GM18505 (cell line): ENCODE measurements around the gene FOXL3.

ENCODE experiments used
- ATAC-seq: cut with Tn5 transposase; IDR thresholded peaks from one replicate; pipeline ENCODE4 v1.9.1; 2021; ENCODE audit not compliant: unreplicated experiment
- POLR2A ChIP-seq: IDR thresholded peaks from 4 replicates; pipeline ENCODE4 v1.6.1; 2011; ENCODE audit warnings: borderline replicate concordance; ENCODE audit not compliant: insufficient read depth, insufficient read length; ENCODE audit errors: extremely low read depth

Gene FOXL3

DNA sequence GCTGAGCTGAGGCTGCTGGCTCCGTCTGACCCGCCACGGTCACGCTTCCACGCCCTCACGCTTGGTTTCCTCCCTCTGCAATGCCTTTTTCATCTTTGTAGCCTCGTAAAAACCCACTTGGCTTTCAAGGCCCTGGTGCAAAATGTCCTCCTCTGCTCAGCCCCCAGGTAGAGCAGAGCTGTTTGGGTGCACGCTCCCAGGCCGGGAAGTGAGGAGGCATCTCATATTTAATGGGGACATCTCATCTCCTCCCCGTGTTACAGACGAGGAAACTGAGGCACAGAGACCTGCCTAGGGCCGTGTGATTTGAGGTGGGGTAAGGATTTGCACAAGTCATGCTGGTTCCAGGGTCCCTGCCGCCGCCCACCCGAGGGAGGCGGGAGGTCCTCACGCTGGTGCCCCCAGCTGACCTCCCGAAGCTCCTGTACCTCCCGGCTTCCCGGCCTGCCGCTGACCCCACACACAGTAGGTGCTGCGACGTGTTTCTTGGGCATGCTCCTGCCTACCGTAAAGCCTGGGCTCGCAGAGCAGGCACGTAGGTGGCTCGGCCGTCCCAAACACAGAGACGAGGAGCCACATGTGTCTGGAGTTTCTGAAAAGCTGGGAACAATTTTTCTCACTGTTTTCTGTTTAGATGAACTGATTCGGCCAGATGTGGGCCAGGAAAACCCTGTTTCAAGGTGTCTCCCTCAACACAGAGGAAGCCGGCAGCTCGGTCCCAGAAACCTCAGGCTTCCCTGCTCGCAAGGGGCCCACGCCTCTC lies 11.5 kb downstream of the FOXL3 start:
- ATAC-seq, result no peak

DNA sequence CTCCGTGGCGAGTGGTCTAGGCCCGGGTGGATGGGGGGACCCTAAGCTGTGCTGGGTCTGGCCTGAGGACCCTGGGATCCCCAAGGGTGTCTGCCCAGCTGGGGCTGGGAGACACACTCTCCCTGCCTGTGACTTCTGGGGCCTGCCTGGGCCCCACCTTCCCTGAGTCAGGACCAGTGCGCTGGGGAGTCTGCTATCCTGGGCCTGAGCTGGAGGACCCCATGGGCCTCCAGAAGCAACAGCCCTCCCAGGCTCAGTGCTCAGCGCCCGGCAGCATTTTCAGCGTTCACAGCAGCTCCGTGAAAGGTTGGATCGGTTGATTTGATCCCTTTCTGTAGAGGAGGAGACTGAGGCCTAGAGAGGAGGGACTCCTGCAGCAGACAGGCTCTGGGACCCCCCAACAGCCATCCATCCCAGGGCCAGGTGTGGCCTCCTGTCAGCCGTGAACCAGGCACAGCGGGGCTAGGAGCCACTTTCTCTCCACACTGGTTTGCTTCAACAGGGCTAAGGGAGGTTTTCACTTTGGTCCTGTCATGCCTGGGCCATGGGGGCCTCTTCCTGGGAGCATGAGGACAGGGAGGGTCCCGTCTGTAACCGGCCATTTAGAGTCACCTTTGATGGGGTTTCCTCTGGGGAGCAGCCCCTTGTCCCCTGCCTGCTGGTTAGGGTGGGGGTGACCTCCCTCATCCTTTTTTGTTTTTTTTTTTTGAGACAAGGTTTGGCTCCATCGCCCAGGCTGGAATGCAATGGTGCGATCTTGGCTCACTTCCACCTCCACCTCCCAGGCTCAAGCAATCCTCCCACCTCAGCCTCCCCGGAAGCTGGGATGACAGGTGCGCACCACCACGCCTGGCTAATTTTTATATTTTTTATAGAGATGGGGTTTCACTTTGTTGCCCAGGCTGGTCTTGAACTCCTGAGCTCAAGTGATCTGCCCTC lies 12.4 kb downstream of the FOXL3 start:
- TF ChIP-seq POLR2A, result no peak
- ATAC-seq, result no peak

More for the DNA sequence above, 11.5 kb downstream of the FOXL3 start:
- no peak for TF ChIP-seq POLR2A

DNA sequence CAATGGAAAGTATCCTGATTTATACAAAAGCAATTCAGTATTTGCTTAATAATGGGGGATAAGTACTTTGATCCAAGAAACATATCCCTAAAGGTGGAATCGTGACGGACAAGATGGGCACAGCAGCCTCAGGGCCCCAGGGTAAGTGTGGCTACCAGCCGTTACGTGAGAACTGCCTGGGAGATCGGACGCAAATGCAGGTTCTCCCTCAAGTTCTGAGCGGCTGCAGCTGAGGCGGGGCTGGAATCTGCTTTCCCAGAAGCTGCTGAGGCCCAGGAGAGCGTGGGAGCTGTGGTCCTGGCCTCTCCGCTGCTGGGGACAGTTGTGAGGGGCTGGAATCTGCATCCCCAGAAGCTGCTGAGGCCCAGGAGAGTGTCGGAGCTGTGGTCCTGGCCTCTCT lies 13.5 kb downstream of the FOXL3 start:
- no peak for TF ChIP-seq POLR2A
- no peak for ATAC-seq

GRCh38 chr7:303884-304573 lies 14.1 kb downstream of the FOXL3 start:
- no peak for TF ChIP-seq POLR2A
- no peak for ATAC-seq

GRCh38 chr7:304574-305409 lies 14.8 kb downstream of the FOXL3 start:
- ATAC-seq, result no peak
- no peak for TF ChIP-seq POLR2A

DNA sequence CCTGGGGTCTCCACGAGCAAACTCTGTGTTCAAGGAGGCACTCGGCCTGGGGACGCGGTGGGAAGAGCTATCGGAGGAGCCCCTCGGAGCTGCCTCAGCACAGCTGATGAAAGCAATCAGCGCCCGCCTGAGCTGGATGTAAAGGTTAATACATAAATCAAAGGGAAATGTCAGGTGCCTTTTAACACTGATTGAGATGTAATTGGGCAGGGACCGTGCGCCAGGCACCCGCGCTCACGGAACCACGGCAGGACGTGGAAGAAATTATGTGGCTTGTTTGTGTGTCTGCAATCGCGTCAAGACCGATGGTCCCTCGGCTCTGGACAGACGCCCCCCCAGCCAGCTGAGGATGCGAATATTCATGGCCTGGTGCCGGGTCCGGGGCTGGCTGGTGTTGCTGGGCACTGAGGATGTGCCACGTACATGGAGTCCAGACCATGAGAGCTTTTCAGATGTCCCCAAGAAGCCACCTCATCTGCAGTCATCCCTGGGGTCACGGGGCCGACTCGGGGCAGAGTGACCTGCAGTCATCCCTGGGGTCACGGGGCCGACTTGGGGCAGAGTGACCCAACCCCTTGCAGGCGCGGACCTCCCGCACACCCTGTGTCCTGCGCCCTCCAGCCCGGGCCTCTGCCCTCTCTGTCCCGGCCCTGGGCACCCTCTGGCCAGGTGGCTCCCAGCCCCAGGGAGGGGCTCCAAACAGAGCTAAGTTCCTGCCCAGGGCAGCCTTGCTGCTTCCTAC lies 15.6 kb downstream of the FOXL3 start:
- ATAC-seq, result no peak
- TF ChIP-seq POLR2A, result no peak

DNA sequence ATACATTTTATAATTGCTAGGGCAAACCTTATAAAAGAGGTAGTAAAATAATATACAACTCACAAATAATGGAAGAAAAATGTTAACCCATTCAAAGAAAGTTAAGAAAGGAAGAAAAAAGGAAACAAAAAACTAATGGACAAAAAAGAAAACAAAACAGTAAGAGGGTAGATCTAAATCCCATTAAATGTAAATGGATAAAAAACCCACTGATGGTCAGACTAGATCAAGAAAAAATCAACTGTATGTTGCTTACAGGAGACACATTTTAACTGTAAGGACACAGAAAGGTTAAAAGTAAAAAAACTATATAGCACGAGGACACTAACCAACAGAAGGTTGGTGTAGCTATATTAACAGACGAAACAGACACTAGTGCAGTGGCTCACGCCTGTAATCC lies 18.0 kb downstream of the FOXL3 start:
- ATAC-seq, result no peak
- TF ChIP-seq POLR2A, result no peak

GRCh38 chr7:309586-310228 lies 19.7 kb downstream of the FOXL3 start:
- no peak for ATAC-seq
- no peak for TF ChIP-seq POLR2A

DNA sequence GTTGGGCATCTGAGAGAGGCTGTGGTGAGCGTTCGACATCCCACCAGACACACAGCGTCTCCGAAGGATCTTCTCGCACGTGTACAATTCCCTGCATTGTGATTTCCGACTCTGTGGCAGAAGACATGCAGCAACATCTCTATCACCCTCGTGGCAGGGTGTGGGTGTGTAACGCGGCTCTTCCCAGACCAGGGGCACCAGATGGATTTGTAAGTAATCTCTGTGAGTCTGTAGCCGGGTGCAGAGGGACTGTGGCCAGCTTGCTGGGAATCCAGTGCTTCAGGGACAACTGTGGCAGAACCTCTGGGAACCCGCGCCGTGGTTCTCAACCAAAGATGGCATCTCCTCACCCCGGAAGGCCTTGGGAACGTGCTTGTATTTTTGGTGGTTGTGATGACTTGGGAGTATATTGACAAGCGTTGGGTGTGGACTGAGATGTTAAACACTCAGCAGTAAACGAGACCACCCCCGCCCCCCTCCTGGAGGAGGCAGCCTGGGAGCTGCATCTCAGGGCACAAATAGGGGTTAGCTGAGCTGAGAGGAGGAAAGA lies 21.2 kb downstream of the FOXL3 start:
- TF ChIP-seq POLR2A, result no peak
- ATAC-seq, result no peak

DNA sequence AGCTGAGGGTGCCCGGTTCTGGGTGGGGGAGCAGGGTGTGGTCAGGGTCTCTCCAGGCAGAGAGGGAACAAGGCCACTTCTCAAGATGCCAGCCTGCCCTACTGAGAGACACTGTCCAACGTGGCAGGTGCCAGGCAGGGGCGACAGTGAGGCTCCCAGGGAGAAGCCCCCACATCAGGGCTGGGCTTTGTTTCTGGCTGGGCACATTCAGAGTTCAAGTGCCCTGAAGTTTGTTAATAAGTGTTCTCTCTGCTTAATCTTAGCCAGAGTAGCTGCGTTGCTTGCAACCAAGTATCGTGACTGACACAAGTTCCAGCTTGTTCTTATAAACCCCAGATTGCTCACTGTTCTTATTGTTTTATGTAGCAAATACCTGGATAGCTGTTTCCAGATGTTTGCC lies 21.8 kb downstream of the FOXL3 start:
- no peak for TF ChIP-seq POLR2A
- ATAC-seq, result no peak

GRCh38 chr7:312424-312823 lies 22.5 kb downstream of the FOXL3 start:
- TF ChIP-seq POLR2A, result no peak
- no peak for ATAC-seq
